ENCODE measurements around the gene VAV3.
A peak's percentile ranks its signal among the peaks of the same experiment; 100 is the strongest.
"Not testable (repeated sequence)": the region's sequence is repeated elsewhere in the genome, so short reads cannot be mapped to it uniquely, and the experiment has no call there.

The VAV3 gene

DNA sequence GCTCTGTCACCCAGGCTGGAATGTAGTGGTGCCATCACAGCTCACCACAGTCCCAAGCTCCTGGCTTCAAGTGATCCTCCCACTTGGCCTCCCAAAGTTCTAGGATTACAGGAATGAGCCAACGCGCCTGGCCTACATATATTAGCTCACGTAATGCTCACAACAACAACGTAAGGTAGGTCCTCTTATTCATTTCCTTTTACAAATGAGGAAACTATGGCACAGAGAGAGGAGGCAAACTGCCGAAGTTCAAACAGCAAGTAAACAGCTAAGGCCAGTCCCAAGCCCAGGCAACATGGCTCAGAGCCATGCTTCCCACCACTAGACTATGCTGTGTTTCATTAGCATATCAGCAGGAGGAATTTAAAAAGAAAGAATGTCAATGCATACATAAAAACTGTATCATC, 284.4 kb downstream of the VAV3 start:
- no peak for DNase-seq

DNA sequence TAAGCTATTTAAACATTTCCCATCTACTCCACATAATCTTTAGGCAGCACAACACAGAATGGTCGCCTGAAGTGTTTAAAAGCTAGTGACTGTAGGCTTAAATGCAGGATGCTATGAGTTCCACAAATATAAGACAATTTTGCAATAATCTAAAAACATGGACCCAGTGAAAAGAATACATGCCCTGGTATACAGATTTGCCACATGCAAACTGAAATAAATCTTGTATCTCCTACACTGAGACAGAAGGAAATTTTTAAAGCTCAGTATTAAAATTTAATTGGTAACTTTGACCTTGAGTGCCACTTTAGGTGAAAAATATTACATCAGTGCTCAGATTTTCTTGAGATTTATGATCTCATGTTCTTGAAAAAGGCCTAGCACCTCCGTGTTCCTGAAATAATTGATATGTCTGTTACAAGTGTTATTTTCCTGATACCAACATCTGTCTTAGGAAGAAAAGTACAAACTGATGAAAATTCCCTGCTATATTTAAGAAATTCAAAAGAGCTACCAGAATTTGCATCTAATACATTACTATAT, 285.5 kb downstream of the VAV3 start:
- no peak for DNase-seq

DNA sequence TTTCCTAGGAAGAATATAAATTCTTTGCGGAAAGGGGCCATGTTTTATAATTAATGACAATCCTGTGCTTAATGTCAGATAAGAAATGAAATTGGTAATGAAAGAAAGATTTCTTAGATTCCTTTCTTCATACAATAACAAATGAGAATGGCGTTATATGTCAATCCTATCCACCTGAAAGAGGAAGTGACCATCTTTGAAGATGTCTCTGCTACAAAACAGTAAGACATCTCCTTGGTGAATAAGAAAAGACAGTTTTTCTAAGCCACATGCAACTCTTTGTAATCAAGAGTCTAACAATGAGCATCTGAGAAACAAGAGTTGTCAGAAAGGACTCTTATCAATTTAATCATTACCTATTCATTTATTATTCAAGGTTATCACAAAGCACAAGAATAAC, 286.0 kb downstream of the VAV3 start:
- DNase-seq, result no peak

DNA sequence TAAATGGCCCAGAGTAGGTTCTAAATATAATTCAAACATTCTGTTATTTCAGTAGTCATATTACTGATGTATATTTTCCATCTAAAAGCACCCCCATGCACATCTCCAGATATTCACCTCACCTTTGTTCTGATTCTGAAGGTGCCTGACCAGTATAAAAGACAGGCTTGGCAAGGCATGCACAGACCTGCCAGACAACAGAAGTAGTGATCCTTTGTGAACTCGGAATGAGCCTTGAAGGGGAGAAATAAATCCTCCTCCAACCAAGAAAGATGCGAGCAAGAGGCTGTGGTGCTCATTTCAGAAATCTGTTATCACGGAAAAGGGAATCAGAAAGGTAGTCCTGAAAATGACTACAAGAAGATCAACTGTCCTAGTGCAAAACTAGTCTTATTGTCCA, 287.3 kb downstream of the VAV3 start:
- no peak for DNase-seq

DNA sequence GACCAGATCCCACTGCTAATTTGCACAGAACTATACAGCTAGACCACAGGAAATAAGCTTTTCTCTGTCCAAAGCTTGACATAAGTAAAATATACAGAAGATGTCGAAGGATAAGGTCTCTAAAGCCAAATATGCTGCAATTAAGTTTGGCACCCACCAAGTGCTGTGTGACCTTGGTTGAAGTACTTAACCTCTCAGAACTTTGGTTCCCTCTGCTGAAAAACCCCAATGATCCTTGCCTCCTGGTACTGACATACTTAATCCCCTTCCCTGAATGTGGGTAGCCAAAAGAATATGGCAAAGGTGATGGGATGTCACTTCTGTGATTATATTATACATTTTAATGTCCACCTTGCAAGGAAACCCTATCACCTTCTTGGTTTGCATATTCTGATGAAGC, 290.5 kb downstream of the VAV3 start:
- no peak for DNase-seq

DNA sequence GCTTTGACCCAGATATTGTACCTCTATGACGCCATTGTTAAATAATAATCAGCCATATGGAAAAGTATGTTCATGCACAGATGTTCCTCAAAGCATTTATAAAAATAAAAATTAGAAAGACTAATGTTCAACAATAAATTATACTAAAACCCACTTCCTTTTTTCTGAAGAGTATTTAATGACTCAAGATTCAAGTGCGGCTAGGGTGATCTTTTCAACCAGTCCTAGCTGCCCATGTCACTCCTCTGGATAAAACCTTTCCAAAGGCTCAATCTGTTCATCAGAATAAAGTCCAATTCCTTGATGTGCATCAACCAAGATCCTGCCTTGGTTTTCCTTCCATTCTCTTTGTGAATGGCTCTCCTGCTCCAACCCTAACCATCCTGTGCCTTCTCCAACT, 292.0 kb downstream of the VAV3 start:
- DNase-seq, result no peak

DNA sequence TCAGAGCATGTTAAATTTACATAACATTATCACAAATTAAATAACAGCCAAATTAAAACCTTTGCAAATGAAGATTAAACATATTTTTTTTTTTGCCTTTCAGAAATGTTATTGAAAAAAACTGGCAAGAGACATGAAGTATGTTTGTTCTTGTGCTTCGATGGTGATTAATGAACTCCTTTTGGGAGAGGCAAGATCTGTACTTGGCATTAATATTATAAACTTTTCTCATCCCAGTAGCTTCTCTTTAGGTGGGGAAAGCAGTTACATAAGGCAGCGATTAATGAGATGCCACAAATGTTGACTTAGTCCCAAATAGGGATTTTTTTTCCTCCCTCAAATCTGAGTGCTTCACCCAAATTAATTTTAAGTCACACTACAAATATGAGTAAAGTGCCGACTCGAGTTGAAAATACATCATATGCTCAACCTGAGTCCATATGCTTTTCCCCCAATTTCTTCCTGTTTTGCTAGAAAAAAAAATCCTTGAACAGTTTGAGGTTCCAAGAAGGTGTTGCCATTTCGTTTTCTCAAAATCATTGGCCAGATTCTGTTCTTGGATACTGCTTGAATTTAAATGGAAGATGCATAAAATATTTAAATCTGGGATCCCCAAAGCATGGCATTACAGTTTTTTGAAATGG, 294.5 kb downstream of the VAV3 start:
- DNase-seq, result no peak

DNA sequence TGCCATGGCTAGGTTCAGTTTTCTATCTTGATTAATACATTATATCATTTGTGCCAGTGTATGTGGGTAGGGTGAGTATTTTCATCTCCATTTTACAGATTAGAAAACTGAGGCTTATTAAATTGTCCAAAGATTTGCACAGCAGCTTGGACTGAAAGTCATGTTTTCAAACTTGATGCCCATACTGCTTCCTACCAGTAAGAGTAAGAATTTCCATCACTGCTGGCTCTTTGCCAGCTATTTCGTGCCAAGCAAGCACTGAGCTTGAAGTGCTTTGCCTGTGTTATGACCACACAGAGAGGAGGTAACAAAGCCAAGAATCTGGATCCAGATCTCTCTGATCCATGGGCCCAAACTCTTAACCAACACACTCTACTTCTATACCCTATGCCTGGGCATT, 295.0 kb downstream of the VAV3 start:
- DNase-seq, result peak in 1 of 14 donors; percentile 1

DNA sequence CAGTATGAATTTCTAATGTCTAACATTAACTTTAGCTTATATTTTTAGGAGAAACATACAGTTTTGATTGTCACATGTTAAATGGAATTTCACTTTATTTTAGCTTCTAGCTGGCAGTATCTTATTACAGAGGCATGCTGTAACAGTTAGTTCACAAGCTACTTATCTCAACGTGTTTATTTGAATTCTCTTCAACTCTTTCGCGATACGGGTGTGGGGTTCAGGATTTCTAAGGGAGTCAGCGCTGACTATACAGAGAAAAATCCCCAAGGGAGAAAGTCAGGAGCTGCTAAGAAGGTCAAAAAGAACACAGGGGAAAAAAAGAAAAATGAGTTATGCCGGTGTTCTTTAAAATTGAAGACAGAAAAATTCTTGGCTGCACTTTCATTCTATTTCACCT, 296.2 kb downstream of the VAV3 start:
- no peak for DNase-seq

DNA sequence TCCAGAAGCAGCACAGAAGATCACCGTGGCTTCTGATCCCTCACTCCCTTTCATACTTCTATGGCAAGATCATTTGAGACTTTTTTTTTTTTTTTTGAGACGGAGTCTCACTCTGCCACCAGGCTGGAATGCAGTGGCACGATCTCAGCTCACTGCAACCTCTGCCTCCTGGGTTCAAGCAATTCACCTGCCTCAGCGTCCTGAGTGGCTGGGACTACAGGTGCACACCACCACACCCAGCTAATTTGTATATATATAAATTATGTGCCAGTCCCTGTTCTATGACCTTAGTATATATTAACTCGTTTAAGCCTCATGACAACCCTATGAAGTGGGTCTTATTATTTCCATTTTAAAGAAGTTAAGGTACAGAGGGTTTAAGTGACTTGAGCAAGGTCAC, 298.5 kb downstream of the VAV3 start:
- no peak for DNase-seq

DNA sequence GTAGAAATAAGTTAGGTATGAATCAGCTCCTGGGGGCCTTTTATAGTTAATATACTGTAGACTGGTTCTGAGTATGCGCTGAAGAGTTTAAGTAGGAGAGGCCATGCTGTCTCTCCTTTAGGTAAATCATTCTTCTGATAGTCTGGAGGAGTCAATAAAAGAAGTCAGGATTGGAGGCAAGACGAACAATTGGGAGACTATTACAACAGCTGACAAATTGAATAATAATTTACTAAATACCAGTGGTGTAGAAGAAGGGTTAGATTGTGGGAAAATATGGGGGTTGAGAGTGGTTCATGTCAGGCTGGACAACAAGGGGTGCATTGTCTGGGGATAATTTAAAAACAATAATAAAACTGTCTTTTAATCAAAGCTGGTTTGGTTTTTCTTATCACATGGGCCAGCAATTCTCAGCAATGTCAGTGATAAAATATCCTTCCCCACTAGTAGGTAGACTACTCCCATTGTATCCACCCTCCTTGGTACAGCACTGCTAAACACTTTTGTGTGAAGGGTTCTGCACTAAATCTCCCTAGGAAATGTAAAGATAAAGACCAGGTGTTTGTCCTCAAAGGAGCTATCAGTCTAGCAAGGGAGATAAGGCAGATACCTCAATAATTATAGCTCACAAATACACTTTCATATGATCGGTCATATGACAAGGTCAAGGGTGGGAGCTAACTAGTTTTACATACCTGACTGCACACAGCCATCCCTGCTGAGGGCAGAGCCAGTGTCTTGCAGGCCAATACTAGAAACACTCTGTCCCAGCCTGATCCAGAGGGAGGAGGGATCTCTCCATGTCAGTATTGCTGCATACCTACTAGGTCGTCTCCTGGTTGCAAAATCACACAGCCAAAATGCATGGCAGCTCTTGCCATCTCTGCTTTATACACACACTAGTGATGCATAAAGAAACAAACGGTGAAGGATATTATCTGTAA, 299.7 kb downstream of the VAV3 start:
- DNase-seq, result no peak

DNA sequence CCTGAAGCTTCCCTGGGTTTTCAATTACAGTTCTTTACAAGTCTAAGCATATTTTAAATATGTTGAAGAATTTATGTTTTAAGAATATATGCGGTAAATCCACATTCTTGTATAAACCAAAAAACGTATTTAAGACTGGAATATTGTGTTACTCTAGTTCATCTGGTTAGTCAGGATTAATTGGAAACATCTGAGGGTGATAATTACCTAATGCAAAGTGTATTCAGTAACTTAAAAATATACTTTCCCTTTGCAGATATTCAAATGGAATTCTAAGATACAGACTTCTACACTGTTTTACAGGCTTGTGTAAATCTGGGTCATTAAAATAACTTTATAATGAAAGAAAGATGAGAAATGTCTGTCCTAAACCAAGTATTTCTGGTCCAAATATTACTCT, 302.0 kb downstream of the VAV3 start:
- no peak for DNase-seq

DNA sequence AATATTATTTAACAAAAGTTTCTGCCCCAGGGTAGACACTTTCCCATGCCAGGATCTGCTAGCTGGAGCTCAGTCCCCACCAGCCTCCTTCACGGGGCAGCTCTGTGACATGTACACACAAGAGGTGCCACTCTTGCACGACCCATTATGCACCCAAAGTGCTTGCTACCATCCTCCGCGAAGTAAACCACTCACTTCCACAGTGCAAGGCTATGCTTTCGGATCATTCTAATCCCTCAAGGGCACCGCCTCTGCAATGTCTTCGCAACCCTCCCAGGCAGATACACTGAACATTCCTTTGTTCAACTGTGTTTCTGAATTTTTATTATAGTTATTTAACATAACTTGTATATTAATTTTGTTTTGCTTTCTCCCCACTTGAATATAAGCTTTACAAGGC, 303.8 kb downstream of the VAV3 start:
- DNase-seq, result no peak

DNA sequence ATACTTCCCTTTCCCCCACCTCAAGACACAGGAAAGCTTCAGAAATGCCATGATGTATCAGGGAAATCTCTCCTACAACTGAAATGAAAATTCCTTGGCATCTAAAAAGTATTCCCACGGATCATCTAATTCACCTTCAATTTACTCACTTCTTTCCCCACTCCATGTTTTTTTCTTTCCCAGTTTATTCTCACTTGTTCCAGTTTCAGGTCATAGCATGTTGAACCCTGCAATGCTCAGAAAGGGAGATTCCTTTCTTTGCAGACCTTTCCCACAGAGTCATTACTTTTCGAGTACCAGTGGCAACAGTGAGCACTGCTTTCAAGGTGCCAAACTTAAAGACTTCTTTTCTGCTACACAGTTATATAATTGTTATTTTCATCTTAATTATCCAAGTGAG, 305.0 kb downstream of the VAV3 start:
- no peak for DNase-seq

DNA sequence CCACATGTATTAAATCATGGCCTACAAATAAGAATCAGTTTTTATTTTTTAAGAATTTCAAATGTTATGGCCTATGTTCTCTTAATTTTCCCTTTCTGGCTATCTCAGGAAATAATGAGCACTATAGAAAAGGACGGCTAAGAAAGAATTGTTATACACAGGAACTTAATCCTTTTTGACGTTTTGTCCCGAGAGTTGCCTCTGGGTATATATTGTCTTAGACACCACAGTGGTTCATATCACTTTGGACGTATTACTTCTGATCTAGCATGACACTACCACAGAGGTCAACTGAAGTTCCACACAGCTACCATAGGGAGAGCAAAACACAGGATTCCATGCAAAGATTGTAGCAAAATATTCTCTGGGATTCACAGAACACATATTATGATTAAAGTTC, 307.6 kb downstream of the VAV3 start:
- no peak for DNase-seq

DNA sequence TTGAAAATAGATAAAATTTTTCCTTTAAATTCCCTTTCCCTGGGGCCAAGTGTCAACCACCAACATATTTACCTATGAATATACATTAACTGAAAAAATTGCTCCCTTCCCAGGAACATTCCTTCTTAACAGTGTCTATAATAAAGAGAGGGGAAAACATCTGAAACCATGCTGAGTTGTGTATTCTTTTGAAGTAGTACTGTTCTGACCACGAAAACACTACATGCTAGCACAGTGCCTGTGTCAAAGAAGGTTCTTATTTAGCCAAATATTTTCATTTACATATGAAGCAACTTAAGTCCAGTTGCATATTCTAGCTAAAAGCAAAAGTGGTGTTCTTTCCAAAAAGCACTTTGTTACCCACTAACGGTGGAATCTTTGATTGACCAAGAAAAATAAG, 311.2 kb downstream of the VAV3 start:
- DNase-seq, result no peak

DNA sequence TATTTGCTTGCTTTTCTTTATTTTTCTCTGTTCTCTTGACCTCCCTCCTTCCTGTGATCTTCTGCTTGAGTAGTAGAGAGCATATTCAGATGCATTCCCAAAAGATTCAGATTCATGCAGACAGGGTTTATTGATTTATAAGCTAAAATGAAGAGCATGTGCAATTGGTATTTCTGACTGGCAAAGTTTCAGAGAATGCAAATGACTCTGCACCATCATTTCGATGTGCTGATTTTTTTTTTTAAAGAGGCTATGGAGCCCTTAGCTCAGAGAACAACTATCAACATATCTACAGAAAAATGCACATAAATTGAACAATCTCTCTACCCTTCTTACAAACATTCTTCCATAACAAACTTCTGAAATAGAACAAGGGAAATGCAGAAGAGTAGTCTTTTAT, 312.0 kb downstream of the VAV3 start:
- DNase-seq, result no peak

DNA sequence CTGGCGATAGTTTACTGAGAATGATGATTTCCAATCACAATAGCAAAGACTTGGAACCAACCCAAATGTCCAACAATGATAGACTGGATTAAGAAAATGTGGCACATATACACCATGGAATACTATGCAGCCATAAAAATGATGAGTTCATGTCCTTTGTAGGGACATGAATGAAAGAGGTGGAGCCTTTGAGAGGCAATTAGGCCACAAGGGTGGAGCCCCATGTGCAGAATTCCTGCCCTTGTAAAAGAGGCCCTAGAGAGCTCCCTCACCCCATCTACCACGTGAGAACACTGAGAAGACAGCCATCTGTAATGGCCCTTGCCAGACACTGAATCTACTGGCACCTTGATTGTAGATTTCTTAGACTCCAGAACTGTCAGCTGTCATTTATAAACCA, 314.2 kb downstream of the VAV3 start:
- DNase-seq, result not testable (repeated sequence)

DNA sequence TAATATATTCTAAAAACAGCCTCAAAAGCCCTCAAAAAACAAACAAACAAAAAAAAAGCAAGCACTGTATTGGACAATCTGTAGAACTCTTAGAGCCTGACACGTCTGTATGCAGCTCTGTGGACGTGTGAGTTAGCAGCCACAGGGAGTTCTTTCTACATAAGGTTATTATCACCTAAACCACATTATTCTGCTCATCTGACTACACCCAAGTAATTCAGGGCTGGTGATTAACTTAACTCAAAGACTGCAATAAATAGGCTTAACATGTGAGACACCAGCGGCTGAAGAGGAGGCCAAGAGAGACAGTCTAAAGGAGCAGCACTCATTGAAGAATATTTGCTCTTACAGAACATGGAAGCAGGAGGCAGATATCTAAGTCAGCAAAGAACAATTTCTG, 316.0 kb downstream of the VAV3 start:
- no peak for DNase-seq

DNA sequence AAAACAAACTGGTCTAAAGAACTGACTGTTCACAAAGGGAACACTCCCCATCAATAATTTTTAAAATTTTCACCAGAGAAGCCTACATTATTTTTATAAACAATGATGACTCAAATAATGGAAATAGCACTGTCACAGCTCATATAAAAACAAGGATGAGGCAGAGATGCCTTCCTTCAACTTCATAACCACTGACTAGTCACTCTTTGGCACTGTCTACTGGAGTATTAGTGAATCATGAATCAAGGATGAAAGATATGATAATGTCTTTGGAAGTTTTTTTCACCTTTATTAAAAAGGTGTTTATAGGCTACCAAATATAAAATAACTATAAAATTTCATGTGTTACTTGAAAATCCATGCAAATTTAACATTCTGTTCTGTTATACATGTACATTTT, 316.9 kb downstream of the VAV3 start:
- no peak for DNase-seq

DNA sequence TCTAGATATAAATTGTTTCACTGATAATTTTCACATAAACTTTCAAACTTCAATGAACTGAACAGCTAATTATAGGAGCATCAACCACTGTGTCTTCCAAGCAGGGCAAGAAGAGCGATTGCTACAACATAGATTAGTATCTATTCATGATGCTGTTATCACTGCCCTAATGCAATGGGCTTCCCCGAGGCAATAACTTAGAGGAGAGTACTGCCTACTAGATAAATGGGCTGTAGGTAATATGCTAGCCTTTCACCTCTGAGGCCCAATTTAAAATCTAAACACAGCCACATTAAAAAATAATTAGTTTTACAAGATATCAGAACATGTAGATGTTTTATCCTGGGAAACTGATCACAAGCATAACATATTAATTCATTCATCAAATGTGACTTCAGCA, 318.0 kb downstream of the VAV3 start:
- DNase-seq, result no peak

DNA sequence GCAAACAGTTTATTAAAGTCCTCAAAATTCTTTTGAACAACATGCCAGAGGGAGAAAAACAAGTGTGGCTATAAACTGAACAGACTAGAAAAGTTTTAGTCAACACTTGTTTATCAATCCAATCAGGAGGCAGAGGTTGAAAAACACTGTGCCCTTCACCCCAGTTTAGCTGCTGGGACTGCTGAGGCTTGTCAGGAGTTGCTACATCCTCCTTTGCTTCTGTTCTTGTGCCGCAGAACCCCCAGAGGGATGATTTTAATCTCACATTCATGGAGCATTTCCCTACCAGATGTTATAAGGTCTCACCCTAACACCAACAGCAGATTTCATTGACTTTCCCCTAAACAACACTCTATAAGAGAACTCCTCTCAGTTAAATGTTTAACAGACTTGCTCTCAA, 321.2 kb downstream of the VAV3 start:
- no peak for DNase-seq

DNA sequence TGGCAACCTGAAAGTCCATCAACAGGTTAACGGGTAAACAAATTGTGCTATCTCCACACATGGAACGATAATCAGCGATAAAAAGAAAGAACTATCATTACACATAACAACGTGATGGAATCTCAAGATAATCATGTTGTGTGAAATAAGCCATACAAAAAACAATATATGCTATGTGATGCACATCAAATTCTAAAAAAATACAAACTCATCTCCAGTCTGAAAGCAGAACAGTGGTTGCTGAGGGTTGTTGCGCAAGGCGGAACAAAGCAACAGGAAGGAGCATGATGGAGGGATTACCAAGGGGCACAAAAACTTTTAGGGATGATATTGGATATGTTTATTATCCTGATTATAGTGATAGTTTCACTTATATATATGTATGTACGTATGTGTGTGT, 324.8 kb downstream of the VAV3 start:
- no peak for DNase-seq

DNA sequence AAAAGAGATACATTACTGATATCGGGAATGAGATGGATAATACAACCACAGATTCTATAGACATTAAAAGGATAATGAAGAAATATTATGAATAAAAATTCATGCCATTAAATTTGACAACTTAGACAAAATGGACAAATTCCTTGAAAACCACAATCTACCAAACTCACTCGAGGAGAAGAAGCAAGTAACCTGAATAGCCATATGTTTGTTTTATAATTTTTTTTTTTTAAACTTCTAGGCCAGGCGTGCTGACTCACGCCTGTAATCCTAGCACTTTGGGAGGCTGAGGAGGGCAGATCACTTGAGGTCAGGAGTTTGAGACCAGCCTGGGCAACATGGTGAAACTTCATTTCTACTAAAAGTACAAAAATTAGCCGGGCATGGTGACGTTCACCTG, 327.9 kb downstream of the VAV3 start:
- no peak for DNase-seq
